SK-N-SH (cell line): ENCODE results near the gene E4F1. TPM values are rescaled to one million over a fixed set of nuclear protein-coding genes. Genes with fewer than 3 reads are reported as not detected.

Source experiments
- CTCF ChIA-PET: fragments of 300-600, 350-600 bp; formaldehyde crosslinking; extraction: SDS; loops from one replicate; lab custom pipeline; 2021; lab: Yijun Ruan, JAX
- POLR2A ChIA-PET: fragments of 350-600 bp; sonication (Branson Sonifier 250); formaldehyde crosslinking; extraction: SDS; loops from one replicate; lab custom pipeline; 2020; ENCODE audit warnings: antibody characterized with exemption, inconsistent platforms; lab: Yijun Ruan, JAX
- DNase-seq: peaks from one replicate; pipeline ENCODE4 v3.0.0; 2012
- H2AFZ ChIP-seq: fragments of 200-600 bp; sonication (generic); 2 replicates; pipeline ENCODE4 v1.8.1; 2016; ENCODE audit warnings: antibody characterized with exemption, mild to moderate bottlenecking, low read depth
- H3F3A ChIP-seq: fragments of 200-600 bp; sonication (generic); replicated peaks from 2 replicates; pipeline ENCODE3; 2016; ENCODE audit warnings: antibody characterized with exemption, mild to moderate bottlenecking; ENCODE audit not compliant: insufficient read depth
- H3K27ac ChIP-seq, 2 experiments: fragments of 200-500 bp in 1 of 2; fragments of 200-600 bp in 1 of 2; sonication (Bioruptor generic) in 1 of 2; sonication (generic), shearing (Covaris generic) in 1 of 2; 2 replicates each; pipeline versions ENCODE4 v1.5.1 to v1.6.1; 2014 to 2016; ENCODE audit warnings: low read depth in 2 of 2, inconsistent platforms in 1 of 2, low read length in 1 of 2, mild to moderate bottlenecking in 1 of 2, mixed read lengths in 1 of 2
- H3K27me3 ChIP-seq: fragments of 200-600 bp; sonication (generic), shearing (Covaris generic); 2 replicates; pipeline ENCODE4 v1.6.1; 2016; ENCODE audit warnings: mixed run types; ENCODE audit not compliant: insufficient read depth
- H3K36me3 ChIP-seq, 2 experiments: fragments of 200-500 bp in 1 of 2; fragments of 200-600 bp in 1 of 2; sonication (Bioruptor generic) in 1 of 2; sonication (generic) in 1 of 2; replicated peaks in 1 of 2; 2 replicates each; pipeline versions ENCODE3 to v1.5.1; 2014 to 2016; ENCODE audit warnings: low read length in 1 of 2, mild to moderate bottlenecking in 1 of 2; ENCODE audit not compliant: insufficient read depth in 2 of 2, control insufficient read depth in 1 of 2
- H3K4me1 ChIP-seq, 2 experiments: fragments of 200-500 bp in 1 of 2; fragments of 200-600 bp in 1 of 2; sonication (Bioruptor generic) in 1 of 2; sonication (generic), shearing (Covaris generic) in 1 of 2; 2 replicates each; pipeline versions ENCODE4 v1.5.1 to v1.6.1; 2014 to 2016; ENCODE audit warnings: low read depth in 1 of 2, low read length in 1 of 2, mixed run types in 1 of 2; ENCODE audit not compliant: insufficient read depth in 2 of 2, control insufficient read depth in 1 of 2
- H3K4me2 ChIP-seq: fragments of 200-600 bp; sonication (generic), shearing (Covaris generic); 2 replicates; pipeline ENCODE4 v1.6.1; 2017; ENCODE audit warnings: mixed run types
- H3K4me3 ChIP-seq, 2 experiments: fragments of 200-500 bp in 1 of 2; fragments of 200-600 bp in 1 of 2; sonication (Bioruptor generic) in 1 of 2; sonication (generic), shearing (Covaris generic) in 1 of 2; 2 replicates each; pipeline versions ENCODE4 v1.5.1 to v1.8.1; 2014 to 2016; ENCODE audit warnings: low read depth in 2 of 2, inconsistent platforms in 1 of 2, low read length in 1 of 2, mild to moderate bottlenecking in 1 of 2, mixed read lengths in 1 of 2, moderate library complexity in 1 of 2
- H3K79me2 ChIP-seq: fragments of 200-600 bp; sonication (generic); 2 replicates; pipeline ENCODE4 v1.8.1; 2017; ENCODE audit warnings: mild to moderate bottlenecking; ENCODE audit not compliant: insufficient read depth
- H3K9ac ChIP-seq: fragments of 200-600 bp; sonication (generic); 2 replicates; pipeline ENCODE4 v1.6.1; 2017; ENCODE audit warnings: mixed run types
- H3K9me2 ChIP-seq: fragments of 200-600 bp; sonication (generic); 2 replicates; pipeline ENCODE4 v1.6.1; 2017; ENCODE audit warnings: mixed run types
- H3K9me3 ChIP-seq: fragments of 200-600 bp; sonication (generic); 2 replicates; pipeline ENCODE4 v1.6.1; 2017; ENCODE audit warnings: mixed run types, mild to moderate bottlenecking, moderate library complexity
- H4K20me1 ChIP-seq: fragments of 200-600 bp; sonication (generic); 2 replicates; pipeline ENCODE4 v1.6.1; 2017; ENCODE audit warnings: mild to moderate bottlenecking, mixed run types; ENCODE audit not compliant: insufficient read depth
- CHD2 ChIP-seq: fragments of 150-350 bp; IDR thresholded peaks from 2 replicates; pipeline ENCODE4 v1.6.1; 2018; ENCODE audit warnings: low read length; ENCODE audit not compliant: partially characterized antibody
- ELF1 ChIP-seq: IDR thresholded peaks from 2 replicates; pipeline ENCODE4 v1.4.0; 2012
- EZH2phosphoT487 ChIP-seq: fragments of 200-600 bp; sonication (generic); IDR thresholded peaks from 2 replicates; pipeline ENCODE4 v1.6.1; 2017; ENCODE audit warnings: low read depth, mixed run types, mild to moderate bottlenecking, antibody characterized with exemption, moderate library complexity, borderline replicate concordance
- FOXM1 ChIP-seq: IDR thresholded peaks from 2 replicates; pipeline ENCODE4 v1.4.0; 2012; ENCODE audit warnings: low read depth, mild to moderate bottlenecking
- JUND ChIP-seq: IDR thresholded peaks from 2 replicates; pipeline ENCODE4 v1.4.0; 2012
- MEF2A ChIP-seq: IDR thresholded peaks from 2 replicates; pipeline ENCODE4 v1.4.0; 2012; ENCODE audit warnings: low read depth, borderline replicate concordance
- NRF1 ChIP-seq: IDR thresholded peaks from 2 replicates; pipeline ENCODE4 v1.6.1; 2012; ENCODE audit warnings: low read depth, mild to moderate bottlenecking, low read length
- RAD21 ChIP-seq: IDR thresholded peaks from 2 replicates; pipeline ENCODE4 v1.6.1; 2012; ENCODE audit warnings: mild to moderate bottlenecking, low read length
- RXRA ChIP-seq: IDR thresholded peaks from 2 replicates; pipeline ENCODE4 v1.4.0; 2012; ENCODE audit warnings: low read depth, mild to moderate bottlenecking, borderline replicate concordance
- SMC3 ChIP-seq: IDR thresholded peaks from 2 replicates; pipeline ENCODE4 v1.6.1; 2012; ENCODE audit warnings: low read depth, low read length, improper control_type of control experiment
- TAF1 ChIP-seq: IDR thresholded peaks from 2 replicates; pipeline ENCODE4 v1.6.1; 2012; ENCODE audit warnings: low read depth, mild to moderate bottlenecking, low read length, moderate library complexity, borderline replicate concordance
- TCF12 ChIP-seq: IDR thresholded peaks from 2 replicates; pipeline ENCODE4 v1.4.0; 2012
- TEAD4 ChIP-seq: IDR thresholded peaks from 2 replicates; pipeline ENCODE4 v1.4.0; 2012; ENCODE audit warnings: mild to moderate bottlenecking, borderline replicate concordance; ENCODE audit not compliant: insufficient read depth
- WGBS: methylation state at CpG from one replicate; pipeline ENCODE4 v1.1.6; 2017; ENCODE audit warnings: low lambda C conversion rate; 5-methylcytosine and 5-hydroxymethylcytosine counted together
- polyA plus RNA-seq, 3 experiments: library from polyadenylated mRNA; depleted of rRNA; stranded (reverse); fragments of >200 nt; gene quantifications; 2 replicates each; pipeline ENCODE4 v1.2.3, GENCODE V29; 2012
- TF ChIP-seq, protein P1 (sequence below): IDR thresholded peaks from 2 replicates; pipeline ENCODE4 v1.4.0; 2012; ENCODE audit warnings: low read depth, borderline replicate concordance
- TF ChIP-seq, protein P2 (sequence below): IDR thresholded peaks from 2 replicates; pipeline ENCODE4 v1.4.0; 2012; ENCODE audit warnings: low read depth, borderline replicate concordance
- TF ChIP-seq, protein P3 (sequence below): fragments of 150-350 bp; IDR thresholded peaks from 2 replicates; pipeline ENCODE4 v1.6.1; 2016; ENCODE audit warnings: mild to moderate bottlenecking, low read depth, low read length

The E4F1 gene
- polyA plus RNA-seq, 1 of the 3 experiments (the other 2 are of a cell fraction), result 33.0 TPM

DNA sequence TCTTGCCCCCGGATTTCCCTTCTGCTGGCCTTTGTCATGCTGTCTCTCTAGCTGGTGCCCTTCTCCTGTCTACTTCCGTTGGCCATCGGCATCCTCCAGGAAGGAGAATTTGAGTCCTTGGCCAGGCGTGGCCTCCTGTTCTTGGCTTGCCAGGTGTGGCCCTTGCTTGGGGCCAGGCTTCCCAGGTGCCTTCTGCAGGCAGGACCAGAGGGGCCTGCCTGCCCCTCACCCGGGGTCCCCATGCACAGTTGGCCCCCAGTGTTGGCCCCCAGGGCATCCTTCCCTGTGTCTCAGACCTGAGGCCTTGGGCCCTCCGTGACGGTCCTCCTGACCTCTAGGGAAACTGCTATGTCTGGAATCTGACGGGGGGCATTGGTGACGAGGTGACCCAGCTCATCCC lies 15.5 kb upstream of the E4F1 start:
- Histone ChIP-seq H3K79me2 (peaks cover 25% of the 10 kb centered on the region), H3K27me3 (no peaks in the 10 kb centered on the region), H3K4me1 (peaks cover 6 to 31% of the 10 kb centered on the region in 2 experiments; a peak in 3 of 4 replicates), H3F3A (peaks cover 9% of the 10 kb centered on the region), H3K9me2 (no peaks in the 10 kb centered on the region), H3K9ac (no peak overlapping the region), H2AFZ (no peak overlapping the region), H3K4me2 (no peak overlapping the region), H3K36me3 (peaks cover 0 to 36% of the 10 kb centered on the region in 2 experiments), H3K4me3 (no peak overlapping the region), H3K27ac (no peak overlapping the region), H3K9me3 (no peaks in the 10 kb centered on the region), H4K20me1 (peaks cover 5% of the 10 kb centered on the region; the same call in 1 of the 2 replicates)
- TF ChIP-seq, protein P1, sequence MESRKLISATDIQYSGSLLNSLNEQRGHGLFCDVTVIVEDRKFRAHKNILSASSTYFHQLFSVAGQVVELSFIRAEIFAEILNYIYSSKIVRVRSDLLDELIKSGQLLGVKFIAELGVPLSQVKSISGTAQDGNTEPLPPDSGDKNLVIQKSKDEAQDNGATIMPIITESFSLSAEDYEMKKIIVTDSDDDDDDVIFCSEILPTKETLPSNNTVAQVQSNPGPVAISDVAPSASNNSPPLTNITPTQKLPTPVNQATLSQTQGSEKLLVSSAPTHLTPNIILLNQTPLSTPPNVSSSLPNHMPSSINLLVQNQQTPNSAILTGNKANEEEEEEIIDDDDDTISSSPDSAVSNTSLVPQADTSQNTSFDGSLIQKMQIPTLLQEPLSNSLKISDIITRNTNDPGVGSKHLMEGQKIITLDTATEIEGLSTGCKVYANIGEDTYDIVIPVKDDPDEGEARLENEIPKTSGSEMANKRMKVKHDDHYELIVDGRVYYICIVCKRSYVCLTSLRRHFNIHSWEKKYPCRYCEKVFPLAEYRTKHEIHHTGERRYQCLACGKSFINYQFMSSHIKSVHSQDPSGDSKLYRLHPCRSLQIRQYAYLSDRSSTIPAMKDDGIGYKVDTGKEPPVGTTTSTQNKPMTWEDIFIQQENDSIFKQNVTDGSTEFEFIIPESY, result no peak
- TF ChIP-seq JUND, result no peak
- no peak for TF ChIP-seq SMC3
- no peak for TF ChIP-seq MEF2A
- no peak for TF ChIP-seq CHD2
- TF ChIP-seq RAD21, result no peak
- TF ChIP-seq NRF1, result no peak
- TF ChIP-seq, protein P2, sequence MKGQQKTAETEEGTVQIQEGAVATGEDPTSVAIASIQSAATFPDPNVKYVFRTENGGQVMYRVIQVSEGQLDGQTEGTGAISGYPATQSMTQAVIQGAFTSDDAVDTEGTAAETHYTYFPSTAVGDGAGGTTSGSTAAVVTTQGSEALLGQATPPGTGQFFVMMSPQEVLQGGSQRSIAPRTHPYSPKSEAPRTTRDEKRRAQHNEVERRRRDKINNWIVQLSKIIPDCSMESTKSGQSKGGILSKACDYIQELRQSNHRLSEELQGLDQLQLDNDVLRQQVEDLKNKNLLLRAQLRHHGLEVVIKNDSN, result no peak
- TF ChIP-seq TCF12, result no peak
- TF ChIP-seq FOXM1, result no peak
- no peak for TF ChIP-seq EZH2phosphoT487
- TF ChIP-seq ELF1, result no peak
- no peak for TF ChIP-seq RXRA
- TF ChIP-seq TAF1, result no peak
- TF ChIP-seq, protein P3, sequence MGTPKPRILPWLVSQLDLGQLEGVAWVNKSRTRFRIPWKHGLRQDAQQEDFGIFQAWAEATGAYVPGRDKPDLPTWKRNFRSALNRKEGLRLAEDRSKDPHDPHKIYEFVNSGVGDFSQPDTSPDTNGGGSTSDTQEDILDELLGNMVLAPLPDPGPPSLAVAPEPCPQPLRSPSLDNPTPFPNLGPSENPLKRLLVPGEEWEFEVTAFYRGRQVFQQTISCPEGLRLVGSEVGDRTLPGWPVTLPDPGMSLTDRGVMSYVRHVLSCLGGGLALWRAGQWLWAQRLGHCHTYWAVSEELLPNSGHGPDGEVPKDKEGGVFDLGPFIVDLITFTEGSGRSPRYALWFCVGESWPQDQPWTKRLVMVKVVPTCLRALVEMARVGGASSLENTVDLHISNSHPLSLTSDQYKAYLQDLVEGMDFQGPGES, result no peak
- TF ChIP-seq TEAD4, result no peak
- no peak for DNase-seq
- POLR2A ChIA-PET, result no interaction called here
- CTCF ChIA-PET, result no interaction called here
- WGBS, result 96% methylated on average over 6 of the region's 9 CpGs
